Amniotic epithelial cell (primary cell): ENCODE results near the gene ROBO1.

Experiments
- DNase-seq: peaks from one replicate; pipeline ENCODE4 v3.0.0-alpha.2; 2010; ENCODE audit warnings: low read depth

Gene ROBO1

DNA sequence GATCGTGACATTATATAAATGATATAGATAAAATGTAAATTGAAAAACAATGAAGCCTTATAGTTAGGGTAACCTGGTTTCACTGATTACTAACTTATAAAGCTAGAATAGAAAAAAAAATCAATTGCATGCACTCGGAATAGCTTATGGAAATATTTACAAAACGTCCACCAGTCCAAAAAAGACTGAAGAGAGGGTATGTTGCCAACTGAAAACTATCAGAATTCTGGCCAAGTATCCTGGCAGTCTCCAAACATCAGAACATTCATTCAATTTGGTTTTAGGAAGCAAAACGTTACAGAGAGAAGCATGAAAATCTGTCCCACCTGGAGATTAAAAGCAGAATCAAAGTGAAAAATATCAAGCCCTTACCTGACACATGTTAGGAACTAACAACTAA, 892.4 kb downstream of the ROBO1 start:
- no peak for DNase-seq

DNA sequence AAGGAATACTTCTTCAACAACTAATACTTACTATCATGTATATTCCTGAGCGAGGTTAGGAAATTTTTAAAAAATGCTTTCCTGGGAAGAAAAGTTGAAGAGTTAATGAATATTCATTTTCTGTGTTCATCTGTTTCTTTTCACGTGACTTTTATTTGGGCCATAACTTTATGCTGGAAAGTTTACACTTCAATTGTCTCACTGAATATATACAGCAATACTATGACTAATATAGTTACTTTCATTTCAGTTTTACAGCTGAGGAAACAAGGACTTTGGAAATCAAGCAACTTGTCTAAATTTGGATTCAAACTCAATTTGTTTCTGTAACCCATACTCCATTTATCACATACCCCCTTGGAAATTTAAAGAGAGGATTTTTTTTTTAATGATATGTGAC, 894.2 kb downstream of the ROBO1 start:
- DNase-seq = no peak

DNA sequence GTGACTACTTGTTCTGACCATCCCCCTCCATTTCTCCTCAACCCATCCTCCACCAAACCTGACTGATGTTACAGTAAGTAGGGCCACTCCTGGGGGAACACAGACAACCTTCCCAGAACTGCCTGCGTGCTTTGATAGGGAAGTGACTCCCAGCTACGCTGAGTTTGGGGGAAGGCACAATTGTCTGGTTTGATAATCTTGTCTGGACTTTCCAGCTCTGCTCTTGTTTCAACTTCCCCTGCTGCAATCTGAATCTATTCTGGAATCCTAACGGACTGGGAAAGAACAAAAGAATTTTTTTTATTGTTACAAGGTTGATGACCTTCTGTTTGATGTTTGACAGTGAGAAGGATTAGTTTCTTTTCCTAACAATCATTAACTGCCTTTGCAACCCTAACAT, 895.6 kb downstream of the ROBO1 start:
- no peak for DNase-seq

DNA sequence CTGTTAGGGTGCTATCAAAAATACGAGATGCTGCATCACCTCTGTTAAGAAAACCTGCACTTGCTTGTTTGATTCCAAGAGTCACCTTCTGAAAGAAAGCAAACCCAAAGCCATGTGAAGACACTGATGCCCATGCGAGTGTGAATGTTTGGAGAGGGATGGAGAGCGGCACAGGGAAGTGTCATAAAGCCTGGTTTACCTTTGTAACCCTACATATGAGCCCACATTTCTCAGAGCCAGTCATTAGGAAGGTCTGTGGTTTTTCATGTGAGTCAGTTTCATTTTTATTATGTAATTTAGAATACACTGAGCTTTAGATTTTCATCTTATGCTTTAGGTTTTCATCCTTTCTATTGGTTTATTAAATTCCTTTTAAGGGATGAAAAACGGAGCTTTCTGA, 896.8 kb downstream of the ROBO1 start:
- peak; percentile 14 for DNase-seq

DNA sequence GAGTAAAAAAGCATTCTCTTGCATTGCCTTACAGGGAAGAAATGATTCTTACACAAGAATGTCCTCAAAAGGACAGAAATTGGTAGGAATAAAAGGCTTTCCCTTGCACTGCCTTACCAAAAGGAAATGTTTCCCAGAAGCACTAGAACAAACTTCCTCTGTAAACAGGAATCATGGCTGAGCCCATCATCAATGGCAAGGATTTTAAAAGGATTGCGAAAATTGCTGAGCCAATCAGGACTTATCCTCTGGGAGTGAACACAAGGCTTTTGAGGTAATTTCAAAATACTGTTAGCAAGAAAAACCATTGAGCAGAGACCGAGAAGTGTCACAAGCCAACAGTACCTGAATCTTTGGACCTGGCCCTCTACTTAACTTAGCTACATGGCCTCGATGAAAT, 897.3 kb downstream of the ROBO1 start:
- DNase-seq = no peak

DNA sequence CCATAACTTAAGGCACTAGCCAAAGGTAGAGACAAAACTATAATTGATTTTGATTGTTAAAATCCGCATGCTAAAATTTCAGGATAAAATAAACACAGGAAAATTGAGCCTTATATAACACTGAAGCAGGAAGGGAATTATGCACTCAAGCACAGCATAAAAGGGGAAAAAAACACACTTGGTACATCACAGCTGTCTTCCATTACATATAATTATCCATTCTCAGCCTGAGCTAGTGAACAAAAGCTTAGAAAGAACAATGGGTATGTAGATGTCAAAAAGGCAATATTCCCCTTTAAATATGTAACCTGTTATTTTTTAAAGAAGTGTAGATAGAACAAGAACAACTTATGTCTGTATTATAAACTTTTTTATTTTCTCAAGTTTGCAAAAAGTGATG, 899.2 kb downstream of the ROBO1 start:
- DNase-seq = no peak

DNA sequence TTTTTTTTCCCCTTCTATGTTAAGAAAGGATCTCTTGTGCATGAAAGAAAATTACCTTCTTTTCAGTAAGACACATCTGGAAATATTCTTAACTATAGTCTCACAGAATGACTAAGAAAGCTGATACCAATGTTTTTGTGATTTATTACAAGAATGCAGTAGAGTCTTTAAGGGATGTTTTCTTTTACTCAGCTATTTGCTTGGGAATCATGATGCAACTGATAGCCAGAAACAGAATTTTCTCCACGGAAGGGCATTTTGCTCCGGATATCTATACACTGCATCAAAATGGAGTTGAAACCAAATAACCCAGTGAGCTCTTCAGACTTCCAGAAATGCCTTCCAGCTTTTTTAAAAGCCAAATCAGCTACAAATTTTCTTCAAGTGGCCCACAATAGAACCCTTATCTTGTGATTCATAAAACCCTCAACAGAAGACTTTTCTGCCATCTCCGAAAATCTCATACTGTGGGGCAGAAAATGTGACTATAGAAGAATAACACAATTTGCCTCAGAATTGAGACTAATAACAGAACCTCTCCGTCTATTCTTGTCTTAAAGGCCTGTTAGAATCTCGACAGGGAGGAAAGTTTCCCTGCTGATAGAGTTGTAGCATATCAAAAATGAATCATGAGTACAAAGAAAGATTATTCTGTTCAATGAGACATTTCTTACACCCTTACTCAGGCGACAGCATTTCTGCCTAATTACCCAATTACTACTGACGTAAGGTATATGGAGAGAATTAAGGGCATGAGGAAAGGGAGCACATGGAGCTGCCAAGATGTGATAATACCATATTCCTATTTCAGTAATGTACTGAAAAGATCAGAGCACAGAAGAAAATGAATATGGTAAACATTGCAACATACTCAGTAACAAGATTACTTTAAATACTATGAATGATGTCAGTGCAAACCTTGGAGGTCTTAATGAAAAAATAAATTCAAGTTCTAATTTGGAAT, 900.1 kb downstream of the ROBO1 start:
- peak; percentile 62 for DNase-seq

DNA sequence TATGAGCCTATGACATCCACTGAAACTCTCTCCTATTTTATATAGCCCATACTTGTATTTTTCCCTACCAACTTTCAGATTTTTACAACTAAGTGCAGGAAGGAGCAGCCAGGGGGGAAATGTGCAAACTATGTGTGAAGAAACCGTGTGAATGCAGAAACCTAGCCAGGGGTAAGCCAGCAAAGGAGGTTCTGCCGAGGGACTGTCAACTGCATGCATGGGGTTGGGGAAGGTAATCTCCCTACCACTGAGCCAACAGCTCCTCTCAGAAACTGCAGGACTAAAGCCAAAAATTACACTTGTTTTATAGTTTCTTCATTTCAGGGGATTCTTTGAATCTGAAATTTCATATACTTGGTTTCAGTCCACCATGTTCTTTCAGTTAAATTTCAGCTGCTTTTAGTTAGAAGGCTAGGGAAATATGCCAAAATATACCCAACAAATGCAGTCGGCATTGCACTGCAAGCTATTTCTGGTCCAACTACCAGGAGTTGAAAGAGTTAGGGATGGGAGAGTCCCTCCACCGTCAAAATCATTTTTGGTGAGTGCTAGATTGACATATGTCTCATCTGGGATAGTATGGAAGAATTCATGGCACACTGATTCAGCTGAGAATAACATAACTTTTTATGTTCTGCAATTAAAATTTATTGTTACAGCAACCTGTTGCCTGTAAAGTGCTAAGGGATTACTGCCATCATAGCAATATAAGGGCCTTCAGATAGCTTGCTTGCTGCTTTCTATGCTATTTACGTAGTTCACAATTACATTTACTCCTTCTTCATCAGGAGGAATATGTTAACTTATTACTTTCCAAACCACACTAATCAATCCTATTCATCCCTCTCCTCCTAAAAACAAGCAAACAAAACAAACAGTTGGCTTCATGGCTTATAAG, 904.2 kb downstream of the ROBO1 start:
- no peak for DNase-seq

DNA sequence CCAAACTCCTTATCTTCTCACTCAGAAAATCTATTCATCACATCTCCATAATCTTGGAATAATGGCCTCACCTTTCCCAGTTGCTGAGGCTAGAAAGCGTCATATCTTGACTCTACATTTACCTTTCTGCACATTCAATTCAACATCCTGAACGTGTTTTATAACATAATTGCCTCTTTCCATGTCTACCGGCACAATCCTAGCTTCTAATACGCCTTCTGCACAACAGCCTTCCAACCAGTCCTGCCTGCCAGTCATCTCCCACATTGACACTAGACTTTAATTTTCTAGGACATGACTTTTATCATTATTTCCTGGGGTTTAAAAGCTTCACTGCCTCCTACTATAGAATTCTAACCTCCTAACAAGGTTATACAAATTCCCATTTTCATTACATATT, 906.6 kb downstream of the ROBO1 start:
- DNase-seq = no peak

DNA sequence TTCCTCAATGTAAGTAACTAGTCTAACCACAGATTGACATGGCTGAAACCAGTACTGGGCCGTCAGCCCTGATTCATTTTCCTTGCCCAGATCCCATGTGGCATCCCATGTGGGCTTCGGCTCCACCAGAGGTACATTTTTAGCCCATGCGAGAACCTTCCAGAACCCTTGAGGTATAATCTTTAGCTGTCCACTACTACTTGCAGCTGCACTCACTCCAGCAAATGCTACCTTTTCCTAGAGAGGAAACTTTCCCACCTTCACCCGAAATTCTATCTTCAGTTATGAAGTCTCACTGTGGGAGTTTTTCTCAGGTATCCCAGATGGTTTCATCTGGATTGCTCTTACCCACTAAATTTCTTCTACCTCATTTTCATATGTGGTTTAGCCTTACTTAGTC, 907.2 kb downstream of the ROBO1 start:
- DNase-seq = no peak

DNA sequence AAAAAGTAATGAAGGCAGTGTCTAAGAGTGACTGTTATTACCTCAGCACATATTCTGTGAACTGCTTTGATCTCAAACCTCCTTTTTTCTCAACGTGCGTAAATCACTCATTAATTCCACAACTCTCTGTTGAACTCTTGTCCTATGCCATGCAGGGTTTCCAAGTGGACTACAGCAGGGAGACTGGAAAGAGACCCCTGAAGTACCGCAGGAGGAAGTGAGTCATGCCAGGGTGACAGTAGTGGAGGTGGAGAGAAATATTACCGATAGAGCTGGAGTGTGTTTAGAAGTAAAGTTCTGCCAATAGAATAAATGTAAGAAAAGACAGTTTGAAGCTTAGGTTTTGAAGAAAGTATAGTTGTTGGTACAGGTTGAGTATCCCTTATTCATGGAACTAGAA, 908.9 kb downstream of the ROBO1 start:
- DNase-seq = no peak

DNA sequence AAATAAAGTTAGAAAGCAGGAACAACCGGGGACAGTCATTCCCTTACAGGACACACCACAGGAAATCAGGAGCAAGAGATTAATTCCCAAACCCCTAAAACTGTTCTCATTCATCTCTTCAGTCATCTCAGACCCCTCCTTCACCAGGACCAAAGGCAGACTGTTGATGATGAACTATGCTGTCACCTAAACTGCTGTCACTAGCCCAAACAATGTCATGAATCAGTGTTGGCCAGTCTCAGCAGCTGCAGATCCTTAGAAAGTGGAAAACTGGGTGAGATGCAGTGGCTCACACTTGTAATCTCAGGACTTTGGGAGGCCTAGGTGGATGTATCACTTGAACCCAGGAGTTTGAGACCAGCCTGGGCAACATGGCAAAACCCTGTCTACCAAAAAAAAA, 909.6 kb downstream of the ROBO1 start:
- no peak for DNase-seq

DNA sequence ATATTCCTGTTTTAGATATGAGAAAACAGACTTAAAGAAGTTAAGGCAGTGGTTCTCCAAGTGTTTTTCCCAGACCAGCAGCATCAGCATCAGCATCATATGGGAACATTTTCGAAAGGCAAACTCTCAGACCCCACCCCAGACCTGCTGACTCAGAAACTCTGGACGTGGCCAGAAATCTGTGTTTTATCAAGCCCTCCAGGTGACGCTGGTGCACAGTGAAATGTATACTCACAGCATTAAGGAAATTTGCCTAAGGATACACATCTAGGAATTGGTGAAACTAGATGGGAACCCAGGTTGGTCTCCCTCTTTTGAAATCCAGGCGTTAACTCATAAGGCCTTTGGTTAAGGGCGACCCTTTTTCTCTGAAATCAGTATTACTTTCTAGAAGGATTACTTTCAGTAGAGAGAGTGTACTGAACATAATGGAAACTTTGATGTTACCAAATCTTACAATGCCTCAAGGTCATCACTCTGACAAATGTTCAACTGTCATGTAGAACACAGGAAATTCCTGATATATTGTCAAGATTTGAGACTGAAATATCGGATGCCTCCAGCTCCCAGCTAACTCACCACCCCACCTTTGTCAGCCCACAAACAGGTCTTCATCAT, 910.2 kb downstream of the ROBO1 start:
- peak; percentile 44 for DNase-seq

DNA sequence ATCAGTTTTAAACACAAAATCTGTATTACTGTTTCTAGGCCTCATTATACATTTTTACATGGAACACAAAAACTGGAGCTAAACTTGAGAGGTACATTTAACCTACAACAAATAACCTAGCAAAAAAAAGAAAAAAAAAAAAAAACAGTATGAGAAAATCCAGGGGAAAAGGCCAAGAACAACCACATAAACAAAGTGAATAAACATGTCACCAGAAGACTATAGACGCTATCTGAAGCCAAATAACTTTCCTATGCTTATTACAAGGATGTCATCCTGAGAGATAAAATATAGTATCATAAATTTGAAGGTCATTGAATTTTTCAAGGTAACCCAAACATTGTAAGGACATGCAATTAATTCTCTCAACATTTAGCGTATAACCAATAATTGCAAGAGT, 911.6 kb downstream of the ROBO1 start:
- no peak for DNase-seq

DNA sequence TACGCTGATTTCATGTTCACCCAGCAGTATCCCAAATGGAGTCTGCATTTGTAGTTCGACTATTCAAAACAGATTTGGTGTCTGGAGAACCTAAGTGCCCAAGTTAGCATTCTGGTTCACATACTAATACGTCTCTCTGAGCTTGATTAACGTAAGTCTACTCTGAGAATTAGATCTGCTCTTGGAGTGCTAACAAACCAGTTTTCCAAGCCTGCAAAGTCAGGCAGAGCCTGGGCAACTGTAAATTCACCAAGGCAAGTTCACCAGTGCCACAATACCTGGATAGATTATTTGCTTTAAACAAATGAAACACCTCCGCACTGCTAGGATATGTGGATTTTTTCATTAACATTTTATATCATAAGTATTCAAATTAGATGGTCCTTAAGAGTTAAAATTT, 912.6 kb downstream of the ROBO1 start:
- DNase-seq = no peak

DNA sequence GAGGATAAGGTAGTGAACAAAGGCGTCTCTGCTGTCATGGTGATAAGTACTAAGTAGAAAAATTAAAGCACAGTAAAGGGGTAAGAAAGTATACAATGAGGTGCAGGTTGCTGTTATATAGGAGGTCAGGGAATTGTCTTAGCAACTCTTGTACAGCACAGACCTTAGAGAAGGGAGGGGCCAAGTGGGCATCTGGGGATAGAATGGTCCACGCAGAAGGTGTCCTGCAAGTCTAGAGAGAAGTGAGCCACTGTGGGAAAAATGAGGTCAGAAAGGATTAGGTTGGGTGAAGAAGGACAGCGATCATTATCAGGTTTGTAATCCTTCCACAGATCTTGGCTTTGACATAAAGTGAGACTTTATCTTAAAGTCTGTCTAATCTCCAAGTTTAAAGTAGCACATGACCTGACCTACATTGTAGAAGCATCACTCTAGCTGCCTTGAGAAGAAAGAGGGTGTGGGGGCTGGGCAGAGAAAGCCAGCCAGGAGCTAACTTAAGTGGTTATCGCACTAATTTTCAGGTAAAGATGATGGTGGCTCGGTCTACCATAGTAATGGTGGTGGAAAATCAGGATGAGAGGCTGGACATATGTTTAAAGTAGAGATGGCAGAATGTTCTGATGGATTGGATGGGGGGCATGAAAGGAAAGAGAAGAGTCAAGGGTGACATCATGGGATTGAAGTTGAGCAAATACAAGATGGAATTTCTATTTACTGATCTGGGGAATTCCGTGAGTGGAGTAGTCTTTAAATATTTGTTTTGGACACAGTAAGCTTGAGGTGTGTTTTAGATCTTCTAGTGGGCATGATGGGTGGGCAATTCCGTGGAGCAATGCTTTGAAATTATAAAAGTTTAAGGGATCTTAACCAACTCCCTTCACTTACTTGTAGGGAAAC, 919.2 kb downstream of the ROBO1 start:
- DNase-seq = peak; percentile 14

DNA sequence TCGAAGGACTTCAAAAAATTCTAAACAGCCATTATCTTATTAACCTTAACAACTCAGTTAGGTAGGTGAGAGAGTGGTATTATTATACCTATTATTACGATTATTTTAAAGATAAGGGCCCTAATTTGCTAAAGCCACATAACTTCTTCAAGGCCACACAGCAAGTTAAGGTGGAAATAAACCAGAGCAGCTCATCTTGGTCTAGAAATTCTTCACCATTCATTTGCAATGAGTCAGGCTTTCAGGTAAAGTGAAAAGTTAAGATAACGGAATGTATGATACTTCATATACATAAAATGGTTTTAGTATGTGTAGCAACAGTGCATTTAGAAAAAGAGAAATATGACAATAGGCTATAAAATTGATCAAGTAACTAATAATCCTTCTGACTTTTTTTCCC, 920.2 kb downstream of the ROBO1 start:
- no peak for DNase-seq

DNA sequence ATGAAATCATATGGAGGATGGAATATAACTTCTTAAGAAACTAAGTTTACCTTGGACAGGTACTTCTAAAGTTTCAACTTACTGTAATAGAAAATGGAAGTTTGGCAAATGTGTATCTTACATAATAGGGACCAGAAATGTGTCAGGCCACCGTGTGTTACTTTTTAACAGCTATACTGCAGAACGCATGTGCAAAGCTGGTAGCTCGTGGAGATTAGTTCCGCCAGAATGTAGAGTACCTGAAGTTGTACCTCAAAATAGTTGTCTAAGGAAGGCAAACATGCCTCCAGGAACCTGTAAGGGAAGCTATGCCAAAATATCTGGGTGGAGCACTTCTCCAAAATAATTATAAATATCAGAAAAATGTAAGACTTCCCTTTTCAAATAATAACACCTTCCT, 920.6 kb downstream of the ROBO1 start:
- DNase-seq = no peak

DNA sequence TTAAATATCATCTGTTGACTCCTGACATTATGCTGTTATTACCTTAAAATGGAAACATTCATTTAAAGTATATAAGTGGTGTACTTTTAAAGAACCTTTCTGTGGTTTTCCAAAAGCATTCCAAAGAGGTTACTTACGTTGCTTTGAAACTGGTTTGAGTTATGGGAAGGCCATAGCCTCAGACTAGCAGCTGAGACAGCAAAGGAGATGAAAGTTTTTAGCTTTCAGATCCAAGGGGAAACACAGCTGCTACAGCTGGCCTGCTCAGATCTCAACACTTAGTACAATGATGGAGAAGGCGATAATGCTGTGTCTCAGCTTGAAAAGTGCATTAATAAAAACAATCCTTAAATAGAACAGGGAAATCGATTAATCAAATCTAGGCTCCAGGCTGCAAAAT, 921.1 kb downstream of the ROBO1 start:
- peak; percentile 72 for DNase-seq

DNA sequence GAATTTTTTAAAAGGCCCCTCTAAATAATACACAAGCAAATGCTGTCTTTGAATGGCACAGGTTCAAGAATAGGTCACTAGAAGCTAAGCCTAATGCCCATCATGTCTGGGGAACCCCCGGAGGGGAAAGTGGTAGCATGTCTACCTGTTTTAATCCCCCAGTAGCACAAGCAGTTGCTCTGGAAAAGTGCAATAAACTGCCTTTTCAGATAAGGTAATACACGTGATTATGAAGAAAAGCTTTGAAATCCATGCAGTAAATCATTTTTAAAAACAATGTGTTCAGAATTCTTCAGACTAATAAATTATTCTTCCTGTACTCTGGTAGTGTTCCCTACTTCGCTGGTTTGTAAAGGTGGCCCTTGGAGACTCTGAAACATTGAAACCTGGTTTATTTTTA, 922.2 kb downstream of the ROBO1 start:
- peak; percentile 11 for DNase-seq

DNA sequence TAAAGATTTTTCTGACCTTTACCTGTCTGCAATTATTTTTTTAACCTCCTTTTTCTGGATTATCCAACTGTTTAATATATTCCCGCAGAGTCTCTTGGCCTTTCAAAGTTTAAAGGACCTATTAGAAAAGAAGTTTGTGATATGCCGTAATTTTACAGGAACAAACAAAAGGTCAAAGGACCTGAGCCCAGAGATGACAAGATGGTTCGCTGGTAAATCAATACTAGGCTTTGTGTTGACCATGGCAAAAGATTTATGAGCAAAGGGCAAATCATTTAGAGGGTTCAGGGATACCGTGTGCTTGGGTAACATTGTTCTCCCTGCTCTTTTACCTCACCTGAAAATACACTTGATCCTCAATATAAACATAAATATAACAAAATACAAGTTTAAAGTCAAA, 923.5 kb downstream of the ROBO1 start:
- DNase-seq = no peak

DNA sequence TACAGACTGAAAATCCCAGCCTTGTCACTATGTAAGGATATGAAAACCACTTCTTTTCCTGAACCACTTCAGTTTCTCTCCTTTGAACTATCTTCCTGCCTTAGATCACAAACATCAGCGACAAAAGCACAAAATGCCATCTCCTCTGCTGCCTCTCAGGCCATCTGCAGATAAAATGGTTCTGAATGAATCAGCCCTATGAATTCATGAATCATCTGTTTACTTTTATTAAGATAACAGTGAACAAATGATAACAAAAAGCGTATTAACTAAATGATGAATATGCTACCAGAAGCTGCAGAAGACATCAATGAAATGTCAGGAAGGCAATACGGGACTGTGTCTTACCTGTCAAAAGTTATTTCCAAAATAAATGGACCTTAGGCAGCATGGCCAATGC, 928.1 kb downstream of the ROBO1 start:
- peak; percentile 18 for DNase-seq
